Endometrium (tissue), 2 donors: ENCODE measurements around the gene ZNF768.
A peak's percentile ranks its signal among the peaks of the same experiment; 100 is the strongest.
"Not testable (repeated sequence)": the region's sequence is repeated elsewhere in the genome, so short reads cannot be mapped to it uniquely, and the experiment has no call there.

Experiments used
- FAIRE-seq: peaks from 2 replicates; lab custom pipeline; 2012; peaks lifted over from hg19 to GRCh38; lab: Jason Lieb, UNC
- donor health status: control.
- donor health status: control.

The ZNF768 gene

GRCh38 chr16:30533146-30533522 is 6.8 kb upstream of the ZNF768 start:
- no peak for FAIRE-seq

GRCh38 chr16:30532285-30533145 is 6.1 kb upstream of the ZNF768 start:
- FAIRE-seq = no peak

DNA sequence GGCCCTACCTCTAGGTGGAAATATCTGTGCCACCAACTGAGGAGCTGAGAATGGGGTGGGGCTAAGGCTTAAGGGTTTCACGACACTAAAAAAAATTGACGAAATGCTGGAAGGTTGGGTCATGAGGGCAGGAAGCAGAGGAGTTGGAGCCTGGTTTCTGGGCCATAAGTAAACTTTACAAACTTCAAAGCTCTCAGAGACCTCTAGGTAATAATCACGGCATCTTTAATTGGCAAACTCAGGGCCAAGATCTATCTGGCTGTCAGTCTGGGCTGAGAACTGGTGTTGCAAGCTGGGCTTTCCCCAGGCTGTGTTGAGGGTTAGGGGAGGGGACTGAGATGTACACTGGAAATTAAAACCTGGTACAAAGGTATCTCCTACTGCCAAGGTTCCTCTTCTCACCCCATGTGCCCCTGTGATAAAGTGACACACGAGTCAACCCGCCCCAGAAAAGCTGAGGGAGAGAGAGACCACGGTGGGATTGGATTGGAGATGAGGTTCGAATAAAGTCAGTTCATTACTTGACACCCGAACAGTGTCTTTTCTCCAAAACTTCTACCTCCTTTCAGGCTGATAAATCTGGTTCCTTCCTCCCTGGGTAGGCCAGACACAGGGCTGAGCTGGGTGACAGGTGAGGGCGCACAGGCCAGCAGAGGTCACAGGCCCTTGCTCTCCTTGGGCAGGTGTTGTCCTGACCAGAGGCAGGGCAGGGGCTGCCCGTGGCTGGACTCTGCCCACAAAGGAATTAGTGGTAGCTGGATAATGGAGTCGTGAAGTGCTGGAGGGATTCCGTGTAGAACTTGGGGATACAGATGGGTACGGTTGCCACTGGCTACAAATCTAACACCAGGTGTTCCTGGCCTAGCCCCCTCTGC is 4.0 kb upstream of the ZNF768 start:
- no peak for FAIRE-seq

GRCh38 chr16:30528799-30529457 is 2.6 kb upstream of the ZNF768 start:
- FAIRE-seq = no peak

GRCh38 chr16:30527635-30528178 is 1.3 kb upstream of the ZNF768 start:
- no peak for FAIRE-seq

DNA sequence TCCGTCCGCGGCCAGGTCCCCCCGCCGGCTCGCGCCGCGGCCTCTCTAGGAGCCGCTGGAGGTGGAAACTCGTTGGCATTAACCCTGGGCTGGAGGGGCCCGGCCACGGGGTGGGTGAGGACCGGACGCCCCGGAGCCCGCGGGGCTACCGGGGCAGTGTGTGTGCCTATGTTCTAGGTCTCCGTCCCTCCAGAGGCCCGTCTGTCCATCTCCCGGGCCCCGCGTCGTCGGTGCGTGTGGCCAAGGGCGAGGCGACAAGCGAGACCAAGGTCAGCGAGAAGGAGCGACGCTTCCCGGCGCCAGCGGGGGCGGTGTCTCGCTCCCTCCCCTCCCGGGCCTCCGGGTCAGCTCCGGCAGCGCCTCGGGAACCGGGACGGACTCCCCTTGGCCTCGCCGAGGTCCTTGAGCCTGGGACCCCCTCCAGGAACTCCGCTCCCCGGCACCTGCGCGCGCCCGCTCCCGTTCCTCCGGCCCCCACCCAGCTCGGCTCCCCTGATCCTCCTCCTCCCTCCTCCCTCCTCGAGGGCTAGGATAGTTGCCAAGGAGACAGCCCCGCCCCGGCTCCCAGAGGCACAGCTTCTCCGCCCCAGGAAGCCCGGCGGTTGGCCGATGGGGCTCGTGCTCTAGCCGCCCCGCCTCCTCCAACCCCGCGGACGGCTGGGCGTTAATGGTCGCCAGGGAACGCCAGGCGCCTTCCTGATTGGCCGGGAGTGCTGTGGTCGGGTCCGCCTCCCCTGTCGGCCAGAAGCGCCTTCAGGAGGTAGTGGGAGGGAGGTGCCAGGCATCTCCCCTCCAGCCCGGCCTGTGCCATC is 663 bp upstream of the ZNF768 start:
- FAIRE-seq = peak; percentile 96

DNA sequence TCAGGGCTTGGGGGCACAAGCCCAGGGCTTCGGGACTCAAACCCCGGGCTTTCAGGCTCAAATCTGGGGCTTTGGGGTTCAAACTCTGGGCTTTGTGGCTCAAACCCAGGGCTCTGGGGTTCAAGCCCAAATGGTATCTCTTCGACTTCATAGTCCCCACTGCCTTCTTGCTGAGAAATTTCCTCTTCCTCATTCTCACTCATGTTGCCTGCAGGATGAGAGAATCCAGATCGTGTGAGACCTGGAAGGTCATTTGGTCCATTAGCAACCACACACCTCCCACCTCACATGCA is 576 bp downstream of the ZNF768 start:
- FAIRE-seq = no peak

DNA sequence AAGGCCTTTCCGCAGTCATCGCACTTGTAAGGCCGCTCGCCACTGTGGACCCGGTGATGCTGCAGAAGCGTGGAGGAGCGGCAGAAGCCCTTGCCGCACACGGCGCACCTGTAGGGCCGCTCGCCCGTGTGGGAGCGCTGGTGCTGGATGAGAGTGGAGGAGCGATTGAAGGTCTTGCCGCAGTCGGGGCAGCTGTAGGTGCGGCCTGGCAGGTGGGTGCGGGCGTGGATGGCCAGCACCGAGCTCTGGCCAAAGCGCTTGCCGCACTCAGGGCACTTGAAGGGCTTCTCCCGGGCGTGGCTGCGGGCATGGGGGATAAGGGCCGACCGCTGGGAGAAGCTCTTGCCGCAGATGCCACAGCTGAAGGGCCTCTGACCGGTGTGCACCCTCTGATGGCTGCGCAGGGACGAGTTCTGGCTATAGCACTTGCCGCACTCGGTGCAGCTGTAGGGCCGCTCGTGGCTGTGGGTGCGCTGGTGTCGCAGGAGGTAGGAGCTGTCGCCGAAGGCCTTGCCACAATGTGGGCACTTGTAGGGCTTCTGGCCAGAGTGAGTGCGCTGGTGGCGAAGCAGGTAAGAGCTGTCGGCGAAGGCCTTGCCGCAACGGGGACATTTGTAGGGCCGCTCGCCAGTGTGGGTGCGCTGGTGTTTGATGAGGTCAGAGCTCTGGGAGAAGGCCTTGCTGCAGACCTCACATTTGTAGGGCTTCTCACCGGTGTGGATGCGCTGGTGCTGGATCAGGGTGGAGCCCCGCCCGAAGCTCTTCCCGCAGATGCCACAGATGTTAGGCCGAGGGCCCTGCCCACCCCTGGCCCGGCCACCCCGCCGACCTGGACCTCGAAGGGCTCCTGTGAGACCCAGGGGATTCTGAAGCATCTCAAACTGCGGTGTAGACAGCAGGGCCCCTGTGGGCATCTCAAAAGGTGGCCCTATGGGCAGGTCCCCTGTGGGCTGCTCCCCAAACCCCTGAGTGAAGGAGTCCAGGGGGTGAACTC is 1.5 kb downstream of the ZNF768 start:
- FAIRE-seq = no peak

GRCh38 chr16:30523768-30524574 is 2.4 kb downstream of the ZNF768 start:
- FAIRE-seq = no peak

DNA sequence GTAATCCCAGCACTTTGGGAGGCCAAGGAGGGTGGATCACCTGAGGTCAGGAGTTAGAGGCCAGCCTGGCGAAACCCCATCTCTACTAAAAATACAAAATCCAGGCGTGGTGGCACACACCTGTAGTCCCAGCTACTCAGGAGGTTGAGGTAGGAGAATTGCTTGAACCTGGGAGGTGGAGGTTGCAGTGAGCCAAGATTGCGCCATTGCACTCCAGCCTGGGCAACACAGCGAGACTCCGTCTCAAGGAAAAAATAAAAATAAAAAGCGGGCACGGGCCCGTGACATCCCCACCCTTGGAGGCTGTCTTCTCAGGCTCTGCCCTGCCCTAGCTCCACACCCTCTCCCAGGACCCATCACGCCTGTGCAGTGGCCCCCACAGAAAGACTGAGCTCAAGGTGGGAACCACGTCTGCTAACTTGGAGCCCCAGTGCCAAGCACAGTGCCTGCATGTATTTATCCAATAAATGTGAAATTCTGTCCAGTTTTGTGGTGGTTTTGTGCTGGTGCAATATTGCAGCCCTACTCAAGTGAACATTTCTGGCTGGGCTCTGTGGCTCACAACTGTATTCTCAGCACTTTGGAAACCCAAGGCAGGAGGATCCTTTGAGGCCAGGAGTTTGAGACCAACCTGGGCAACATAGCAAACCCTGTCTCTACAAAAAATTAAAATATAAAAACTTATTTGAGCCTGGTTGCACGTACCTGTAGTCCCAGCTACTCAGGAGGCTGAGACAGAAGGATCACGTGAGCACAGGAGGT is 3.5 kb downstream of the ZNF768 start:
- not testable (repeated sequence) for FAIRE-seq

DNA sequence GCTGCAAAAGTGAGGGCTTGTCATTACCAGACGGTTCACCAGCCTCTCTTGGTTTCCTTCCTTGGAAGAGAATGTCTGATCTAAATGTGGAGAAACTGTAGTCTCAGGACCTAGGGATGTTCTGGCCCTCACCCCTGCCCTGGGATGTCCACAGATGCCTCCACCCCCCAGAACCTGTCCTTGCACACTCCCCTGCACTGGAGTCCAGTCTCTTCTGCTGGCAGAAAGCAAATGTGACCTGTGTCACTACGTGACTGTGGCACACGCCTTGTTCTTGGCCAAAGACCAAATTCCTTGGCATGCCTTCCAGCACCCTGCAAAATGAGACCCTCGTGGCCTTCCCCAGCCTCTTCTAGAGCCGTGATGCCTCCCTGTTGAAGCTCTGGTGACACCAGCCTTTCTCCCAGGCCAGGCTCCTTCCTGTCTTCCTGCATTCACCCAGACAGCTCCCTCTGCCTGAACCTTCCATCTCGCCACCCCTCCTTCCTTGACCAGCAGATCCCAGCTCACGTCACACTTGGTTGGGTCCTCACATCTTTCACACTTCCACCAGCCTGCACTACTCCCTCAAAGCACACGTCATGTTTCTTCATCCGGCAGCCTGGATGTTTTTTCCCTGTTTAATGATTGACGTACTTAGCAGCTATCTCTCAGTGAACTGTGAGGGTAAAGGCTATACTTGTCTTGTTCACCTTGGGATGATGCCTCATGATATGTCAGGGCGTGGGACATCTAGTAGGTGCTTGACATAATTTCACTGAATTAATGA is 4.3 kb downstream of the ZNF768 start:
- no peak for FAIRE-seq

DNA sequence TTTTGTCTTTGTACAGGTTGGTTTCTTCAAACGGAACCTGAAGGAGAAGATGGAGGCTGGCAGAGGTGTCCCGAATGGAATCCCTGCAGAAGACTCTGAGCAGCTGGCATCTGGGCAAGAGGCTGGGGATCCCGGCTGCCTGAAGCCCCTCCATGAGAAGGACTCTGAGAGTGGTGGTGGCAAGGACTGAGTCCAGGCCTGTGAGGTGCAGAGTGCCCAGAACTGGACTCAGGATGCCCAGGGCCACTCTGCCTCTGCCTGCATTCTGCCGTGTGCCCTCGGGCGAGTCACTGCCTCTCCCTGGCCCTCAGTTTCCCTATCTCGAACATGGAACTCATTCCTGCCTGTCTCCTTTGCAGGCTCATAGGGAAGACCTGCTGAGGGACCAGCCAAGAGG is 4.9 kb downstream of the ZNF768 start:
- no peak for FAIRE-seq

DNA sequence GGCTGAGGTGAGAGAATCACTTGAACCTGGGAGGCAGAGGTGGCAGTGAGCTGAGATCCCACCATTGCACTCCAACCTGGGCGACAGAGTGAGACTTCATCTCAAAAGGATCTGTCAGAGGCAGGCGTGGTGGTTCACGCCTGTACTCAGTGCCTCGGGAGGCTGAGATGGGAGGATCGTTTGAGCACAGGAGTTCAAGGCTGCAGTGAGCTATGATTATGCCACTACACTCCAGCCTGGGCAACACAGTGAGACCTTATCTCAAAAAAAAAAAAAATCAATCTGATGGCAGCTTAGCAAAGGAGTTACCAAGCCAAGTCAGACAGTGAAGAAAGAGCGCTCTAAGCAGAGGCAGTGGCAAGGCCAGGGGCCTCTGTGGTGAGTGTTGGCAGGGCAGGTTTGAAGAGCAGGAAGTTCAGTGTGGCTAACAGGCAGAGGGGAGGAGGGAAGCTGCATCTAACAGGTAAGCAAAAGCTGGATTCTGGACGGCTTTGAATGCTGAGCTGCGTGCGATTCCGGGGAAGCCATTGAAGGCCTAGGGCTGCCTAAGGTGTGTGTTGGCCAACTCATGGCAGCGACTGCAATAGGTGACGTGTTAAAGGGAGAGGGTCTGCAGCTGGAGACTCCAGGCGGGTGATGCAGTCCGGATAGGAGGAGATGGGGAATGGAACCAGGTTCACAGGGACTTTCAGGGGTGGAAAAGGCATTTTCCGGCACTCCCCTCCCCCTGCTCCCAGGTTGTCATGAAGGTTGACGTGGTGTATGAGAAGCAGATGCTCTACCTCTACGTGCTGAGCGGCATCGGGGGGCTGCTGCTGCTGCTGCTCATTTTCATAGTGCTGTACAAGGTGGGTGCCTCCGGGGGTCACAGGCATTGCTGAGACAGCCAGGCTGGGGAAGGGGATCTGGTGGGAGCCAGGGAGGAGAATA is 7.0 kb downstream of the ZNF768 start:
- no peak for FAIRE-seq

- FAIRE-seq = no peak
Observed at GRCh38 chr16:30518552-30518951, 7.8 kb downstream of the ZNF768 start.

DNA sequence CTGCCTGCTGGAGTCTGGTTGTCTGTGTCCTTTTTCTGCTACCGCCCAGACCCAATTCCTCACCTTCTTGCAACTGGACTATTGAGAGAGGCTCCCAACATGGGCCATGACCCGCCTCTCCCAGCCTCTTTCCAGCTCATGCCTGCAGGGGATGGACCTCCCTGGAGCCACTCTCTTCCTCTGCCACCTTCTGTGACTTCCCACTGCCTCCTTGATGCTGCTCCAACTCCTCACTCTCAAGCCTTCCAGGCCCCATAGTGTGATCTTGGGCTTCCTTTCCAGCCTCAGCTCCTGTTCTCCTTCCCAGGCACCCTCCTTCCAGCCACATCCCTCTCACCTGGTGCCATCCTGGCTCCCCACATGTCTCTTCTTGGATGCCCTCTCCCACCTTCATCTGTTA is 11.1 kb downstream of the ZNF768 start:
- no peak for FAIRE-seq

DNA sequence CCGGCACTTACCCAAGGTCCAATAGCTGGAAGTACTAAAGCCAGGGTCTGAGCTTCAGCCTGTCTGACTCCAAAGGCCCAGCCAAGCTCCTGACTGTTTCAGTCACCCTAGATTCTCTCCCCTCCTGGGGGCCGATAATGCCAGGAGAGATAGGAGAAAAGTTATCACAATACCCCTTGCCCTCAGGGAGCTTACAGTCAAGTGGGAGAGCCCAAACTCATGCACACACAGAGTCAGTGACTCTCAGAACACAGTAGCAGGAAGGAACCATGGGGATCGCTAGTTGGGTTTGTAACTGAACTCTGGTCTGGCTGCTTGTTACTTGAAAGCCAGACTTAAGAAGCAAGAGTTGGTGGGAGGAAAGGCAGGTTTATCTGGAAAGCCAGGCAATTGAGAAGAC is 14.9 kb downstream of the ZNF768 start:
- no peak for FAIRE-seq

GRCh38 chr16:30510376-30510938 is 15.9 kb downstream of the ZNF768 start:
- FAIRE-seq = no peak
